HG03442 (cell line): Measurements from ENCODE around the gene DGCR2.
"Not testable (repeated sequence)": the region's sequence is repeated elsewhere in the genome, so short reads cannot be mapped to it uniquely, and the experiment has no call there.

Source experiments
- ATAC-seq: cut with Tn5 transposase; IDR thresholded peaks from one replicate; pipeline ENCODE4 v1.9.1; 2021; ENCODE audit warnings: mild to moderate bottlenecking, moderate library complexity; ENCODE audit not compliant: unreplicated experiment

Gene DGCR2

GRCh38 chr22:19032898-19033567 is 89.2 kb downstream of the DGCR2 start:
- ATAC-seq, result not testable (repeated sequence)

DNA sequence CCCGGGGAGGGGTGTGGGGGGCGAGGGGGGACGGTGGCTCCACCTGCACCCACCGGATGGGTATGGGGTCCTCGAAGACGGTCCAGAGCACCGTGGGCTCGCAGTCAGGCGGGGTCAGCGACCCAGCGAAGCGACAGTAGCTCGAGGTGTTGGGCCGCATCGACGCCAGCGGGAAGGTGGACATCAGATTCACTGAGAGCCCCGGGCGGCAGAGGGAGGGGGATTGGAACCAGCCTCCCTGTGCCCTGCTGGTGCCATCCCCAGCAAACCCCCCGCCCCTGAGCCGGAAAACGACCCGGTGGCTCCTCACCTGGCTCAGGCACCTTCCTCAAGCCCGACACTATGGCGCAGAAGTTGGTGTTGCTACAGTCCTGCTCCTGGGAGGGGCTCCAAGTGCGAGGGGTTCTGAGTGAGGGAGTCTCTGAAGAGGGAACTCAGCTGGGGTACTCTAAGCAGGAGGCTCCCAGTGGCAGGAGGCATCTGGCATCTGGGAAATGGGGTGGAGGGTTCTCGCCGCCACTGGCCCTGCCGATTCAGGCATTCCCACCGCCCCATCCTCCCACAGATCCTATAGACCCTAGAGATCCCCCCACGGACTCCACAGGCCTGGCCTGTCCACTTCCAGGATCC is 89.9 kb downstream of the DGCR2 start:
- ATAC-seq, result not testable (repeated sequence)

GRCh38 chr22:19030889-19031252 is 91.3 kb downstream of the DGCR2 start:
- not testable (repeated sequence) for ATAC-seq

DNA sequence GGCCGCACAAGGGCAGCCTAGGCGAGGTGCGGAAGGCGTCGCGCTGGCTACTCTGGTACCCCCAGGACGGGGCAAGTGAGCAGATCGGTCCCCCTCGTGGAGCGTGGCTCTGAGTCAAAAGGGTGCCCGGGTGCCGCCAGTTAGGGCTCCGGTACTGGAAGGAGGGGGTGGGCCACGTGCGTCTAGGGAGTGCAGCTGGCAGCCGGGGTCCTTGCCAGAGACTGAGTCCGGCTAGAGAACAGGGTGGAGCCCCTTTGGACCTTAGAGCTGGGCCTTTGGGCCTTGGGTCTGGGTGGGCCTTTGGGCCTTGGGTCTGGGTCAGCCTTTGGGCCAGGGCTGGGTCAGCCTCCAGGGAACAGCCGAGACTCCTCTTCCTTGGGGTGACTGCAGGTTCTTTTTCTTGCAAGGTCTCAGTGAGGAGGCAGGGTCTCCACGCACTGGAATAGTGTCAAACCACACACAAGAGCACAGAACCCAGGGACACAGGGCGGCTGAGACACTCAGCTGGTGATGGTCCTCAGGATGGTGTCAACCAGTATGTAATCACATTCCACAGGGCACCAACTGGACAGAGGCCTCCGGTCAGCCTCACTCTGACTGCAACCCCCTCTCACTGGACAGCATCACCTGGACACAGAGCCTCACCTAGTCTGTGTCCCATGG is 91.9 kb downstream of the DGCR2 start:
- not testable (repeated sequence) for ATAC-seq

- ATAC-seq, result not testable (repeated sequence)
These were observed 92.8 kb downstream of the DGCR2 start for GRCh38 chr22:19029113-19030103.

- not testable (repeated sequence) for ATAC-seq
These were observed 94.2 kb downstream of the DGCR2 start for GRCh38 chr22:19028060-19028455.

DNA sequence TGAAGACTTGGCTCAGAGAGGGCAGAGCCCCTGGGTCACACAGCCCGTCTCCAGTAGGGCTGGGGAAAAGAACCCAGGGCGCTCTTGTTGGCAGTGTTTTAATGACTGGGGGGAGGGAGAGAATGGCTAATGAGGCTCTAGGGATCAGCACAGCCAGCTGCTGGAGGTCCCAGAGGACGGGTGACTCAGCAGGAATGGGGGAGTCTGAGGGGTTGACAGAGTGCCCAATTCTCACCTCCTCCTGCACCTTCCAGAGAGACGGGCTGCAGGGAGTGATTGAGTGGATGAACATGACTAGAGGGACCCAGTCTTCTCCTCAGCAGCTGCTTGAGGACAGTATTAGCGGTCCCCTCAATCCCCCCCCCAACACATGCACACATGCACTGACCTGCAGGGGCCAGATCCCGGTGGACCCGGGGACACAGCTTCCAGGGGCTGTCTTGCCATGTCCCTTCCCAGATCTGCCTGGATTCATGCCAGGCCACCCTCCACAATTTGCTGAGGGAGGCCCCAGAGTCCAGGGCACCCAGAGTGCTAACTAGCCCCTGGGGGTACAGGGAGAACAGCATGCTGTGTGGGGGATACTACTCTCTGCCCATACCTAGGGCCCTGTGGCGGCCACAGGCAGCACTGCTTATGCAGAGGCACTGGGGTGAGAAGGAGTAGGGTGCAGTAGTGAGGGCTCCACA is 94.7 kb downstream of the DGCR2 start:
- ATAC-seq, result not testable (repeated sequence)

DNA sequence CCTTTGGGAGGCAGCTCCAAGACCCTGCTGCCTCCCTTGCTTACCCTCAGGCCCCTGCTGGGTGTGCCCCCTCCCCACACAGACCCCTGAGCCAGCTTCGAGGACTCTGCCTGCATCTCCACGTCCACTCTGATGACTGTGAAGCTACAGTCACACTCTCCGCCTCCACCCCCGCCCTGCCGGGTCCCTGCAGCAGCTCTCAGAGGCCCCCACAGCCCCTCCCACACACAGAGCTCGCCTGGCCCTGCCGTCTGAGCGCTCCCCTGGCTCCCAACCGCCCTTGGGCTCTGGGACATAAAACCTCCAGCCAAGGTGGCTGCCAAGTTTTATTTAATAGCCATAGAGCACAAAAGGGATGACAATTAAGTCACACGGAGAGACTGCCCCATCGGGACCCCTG is 96.1 kb downstream of the DGCR2 start:
- not testable (repeated sequence) for ATAC-seq

DNA sequence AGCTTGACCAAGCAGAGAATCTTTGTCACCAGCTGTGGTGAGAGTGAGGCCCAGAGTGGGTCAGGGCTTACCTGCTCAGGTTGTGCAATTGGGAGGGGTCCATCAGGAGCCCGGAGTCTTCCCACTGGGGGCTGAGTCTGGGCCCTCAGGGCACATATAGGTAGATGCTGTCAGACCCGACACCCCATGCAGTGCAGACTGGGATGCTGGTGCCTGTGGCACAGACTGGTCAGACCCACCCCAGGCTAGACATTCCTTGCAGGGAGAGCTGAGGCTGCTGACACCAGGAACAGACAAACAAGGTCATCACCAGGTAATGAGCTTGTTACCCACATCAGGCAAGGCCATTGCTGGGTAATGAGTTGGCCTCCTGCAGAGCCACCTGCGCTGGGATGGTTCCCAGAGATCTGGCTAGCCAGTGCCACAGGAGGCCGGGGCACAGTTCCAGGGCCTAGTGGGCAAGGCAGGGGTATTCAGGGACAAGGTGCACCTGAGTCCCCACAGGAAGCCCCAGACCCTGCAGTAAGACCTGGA is 97.2 kb downstream of the DGCR2 start:
- ATAC-seq, result not testable (repeated sequence)

DNA sequence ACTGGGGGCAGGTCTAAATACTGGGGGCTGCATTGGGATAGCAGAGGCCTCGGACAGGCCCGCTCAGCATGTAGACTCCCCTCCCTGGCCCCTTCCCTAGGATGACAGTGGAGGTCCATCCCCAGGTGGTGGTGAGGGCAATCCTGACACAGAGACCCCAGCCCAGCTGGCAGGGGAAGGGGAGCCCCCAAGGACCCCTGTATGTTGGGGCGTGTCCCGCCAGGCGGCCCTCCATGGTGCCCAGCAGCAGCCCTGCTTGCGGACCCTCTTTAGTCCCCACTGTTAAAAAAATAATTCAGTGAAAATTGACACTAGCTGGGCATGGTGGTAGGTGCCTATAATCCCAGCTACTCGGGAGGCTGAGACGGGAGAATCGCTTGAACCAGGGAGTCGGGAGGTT is 98.3 kb downstream of the DGCR2 start:
- ATAC-seq, result not testable (repeated sequence)

DNA sequence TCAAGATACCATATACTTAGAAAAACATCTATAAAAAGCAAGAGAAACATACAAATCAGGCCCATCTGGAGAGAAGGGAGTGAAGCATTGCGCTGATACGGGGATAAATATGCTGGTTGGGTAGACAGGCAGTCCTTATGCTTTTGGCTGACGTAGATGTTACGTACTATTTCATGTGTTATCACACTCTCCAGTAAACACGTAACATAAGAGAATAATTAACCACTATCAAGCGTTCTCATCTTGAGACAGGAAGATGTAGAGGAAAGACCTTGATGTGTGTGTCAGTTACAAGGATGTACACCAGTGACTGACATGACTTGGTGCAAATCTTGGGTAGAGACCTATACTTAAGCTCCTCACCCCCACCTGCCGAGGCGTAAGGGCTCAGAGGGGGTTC is 99.5 kb downstream of the DGCR2 start:
- ATAC-seq, result no peak

- ATAC-seq, result no peak
These were observed 102.6 kb downstream of the DGCR2 start for GRCh38 chr22:19019679-19020032.

DNA sequence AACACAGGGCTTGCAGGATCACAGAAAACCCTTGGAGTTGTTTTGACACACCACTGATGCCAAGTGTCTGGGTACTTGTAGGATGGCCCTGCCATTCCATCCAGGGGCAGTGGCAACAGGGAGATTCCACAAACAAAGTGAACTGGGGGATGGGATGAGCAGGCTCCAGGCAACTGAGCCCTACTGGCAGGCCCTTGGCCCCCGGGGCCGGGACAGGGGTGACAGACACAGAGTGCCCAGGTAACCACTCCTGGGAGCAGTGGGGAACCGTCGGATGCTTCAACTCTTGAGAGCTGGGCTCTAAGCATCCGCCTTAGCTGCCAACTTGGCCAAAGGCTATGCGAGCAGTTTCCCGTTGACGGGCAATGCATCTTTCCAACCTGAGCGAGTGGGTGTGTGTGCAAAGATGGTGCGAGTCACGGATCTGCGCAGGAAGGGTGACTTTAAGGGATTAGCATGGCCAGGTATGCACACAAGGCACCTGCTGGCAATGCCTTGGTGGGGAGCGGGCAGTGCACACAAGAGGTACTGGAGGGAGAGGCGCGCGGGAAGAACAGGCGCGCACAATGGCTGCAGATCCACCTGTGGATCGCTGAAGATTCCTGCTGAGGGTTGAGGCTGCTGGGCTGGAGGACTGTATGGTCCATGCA is 103.1 kb downstream of the DGCR2 start:
- ATAC-seq, result no peak

DNA sequence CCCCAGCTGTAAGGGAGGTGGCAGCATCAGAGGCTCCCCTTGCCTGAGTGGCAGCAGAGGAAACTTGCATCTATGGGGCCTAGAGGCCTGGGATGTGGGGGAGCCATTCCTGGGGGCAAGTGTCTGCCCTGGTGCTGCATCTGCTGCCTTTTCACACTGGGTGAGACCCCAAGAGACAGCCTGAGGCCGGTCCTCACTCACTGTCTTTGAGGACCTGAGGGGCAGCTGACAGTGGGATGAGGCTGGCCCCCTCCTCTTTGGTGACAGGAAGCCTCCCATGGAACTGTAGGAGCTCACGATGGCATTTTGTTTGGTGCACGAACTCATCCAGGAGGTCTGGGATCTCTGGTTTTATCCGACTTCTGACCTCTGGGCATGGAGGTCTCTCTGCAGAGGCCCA is 104.0 kb downstream of the DGCR2 start:
- ATAC-seq, result no peak

- no peak for ATAC-seq
These were observed 106.0 kb downstream of the DGCR2 start for GRCh38 chr22:19016081-19016766.

- ATAC-seq, result no peak
These were observed 107.3 kb downstream of the DGCR2 start for GRCh38 chr22:19014886-19015285.

DNA sequence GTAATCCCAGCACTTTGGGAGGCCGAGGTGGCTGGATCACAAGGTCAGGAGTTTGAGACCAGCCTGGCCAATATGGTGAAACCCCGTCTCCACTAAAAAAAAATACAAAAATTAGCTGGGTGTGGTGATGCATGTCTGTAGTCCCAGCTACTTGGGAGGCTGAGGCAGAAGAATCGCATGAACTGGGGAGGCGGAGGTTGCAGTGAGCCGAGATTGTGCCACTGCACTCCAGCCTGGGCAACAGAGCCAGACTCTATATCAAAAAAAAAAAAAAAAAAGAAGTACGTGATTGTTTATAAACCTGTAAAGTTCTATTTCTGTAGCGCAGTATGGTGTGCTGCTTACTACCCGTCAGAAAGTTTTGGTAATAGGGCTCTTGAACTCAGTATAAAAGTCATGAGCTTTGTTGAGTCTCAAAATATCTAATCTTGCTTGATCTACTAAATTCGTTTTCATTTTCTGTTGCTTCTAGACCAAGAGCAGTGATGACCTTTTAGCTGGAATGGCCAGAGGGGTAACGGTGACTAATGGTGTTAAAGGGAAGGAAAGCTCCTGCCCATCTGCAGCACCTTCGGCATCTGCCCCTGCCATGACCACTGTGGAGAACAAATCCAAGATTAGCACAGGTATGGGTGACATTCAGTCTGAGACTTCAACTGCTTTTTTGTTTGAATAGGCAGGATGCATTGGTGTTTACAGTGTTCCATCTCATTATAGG is 108.2 kb downstream of the DGCR2 start:
- ATAC-seq, result not testable (repeated sequence)

DNA sequence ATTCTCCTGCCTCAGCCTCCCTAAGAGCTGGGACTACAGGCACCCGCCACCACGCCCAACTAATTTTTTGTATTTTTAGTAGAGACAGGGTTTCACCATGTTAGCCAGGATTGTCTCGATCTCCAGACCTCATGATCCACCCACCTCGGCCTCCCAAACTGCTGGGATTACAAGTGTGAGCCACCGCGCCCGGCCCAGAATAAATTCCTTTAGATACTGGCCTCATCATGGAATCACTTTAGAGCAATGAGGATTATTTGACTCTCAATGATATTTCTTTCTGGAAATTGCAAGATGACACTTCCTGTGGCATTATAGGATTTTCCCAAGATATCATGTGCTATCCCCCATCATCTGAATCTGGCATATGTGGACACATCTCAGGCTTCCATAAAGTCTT is 108.8 kb downstream of the DGCR2 start:
- ATAC-seq, result not testable (repeated sequence)
